Neural cell (in vitro differentiated cells): Measurements from ENCODE around the gene MAGI1. TPM values are rescaled to one million over a fixed set of nuclear protein-coding genes. Genes with fewer than 3 reads are reported as not detected.

Experiments used
- H2AFZ ChIP-seq: fragments of 200-600, 300-800 bp; sonication (generic), shearing (Covaris generic); 2 replicates; pipeline ENCODE4 v1.6.0; 2014; ENCODE audit warnings: low read depth, mild to moderate bottlenecking, antibody characterized with exemption, low read length, moderate library complexity
- H3F3A ChIP-seq: fragments of 200-600 bp; shearing (Covaris generic); 2 replicates; pipeline ENCODE4 v1.6.1; 2016; ENCODE audit warnings: mild to moderate bottlenecking, moderate library complexity, mixed read lengths, antibody characterized with exemption, low read length; ENCODE audit not compliant: insufficient read depth, poor library complexity, severe bottlenecking
- H3K27ac ChIP-seq: fragments of 200-600, 300-800 bp; sonication (generic), shearing (Covaris generic); 2 replicates; pipeline ENCODE4 v1.5.1; 2014; ENCODE audit warnings: mild to moderate bottlenecking, low read length, moderate library complexity
- H3K27me3 ChIP-seq: fragments of 300-800, 200-600 bp; sonication (generic), shearing (Covaris generic); 2 replicates; pipeline ENCODE4 v1.6.0; 2014; ENCODE audit warnings: mild to moderate bottlenecking, low read depth, low read length, moderate library complexity; ENCODE audit not compliant: insufficient read depth
- H3K36me3 ChIP-seq: fragments of 300-800, 200-600 bp; sonication (generic), shearing (Covaris generic); 2 replicates; pipeline ENCODE4 v1.5.1; 2014; ENCODE audit warnings: mild to moderate bottlenecking, antibody characterized with exemption, low read length, moderate library complexity; ENCODE audit not compliant: insufficient read depth
- H3K4me2 ChIP-seq: fragments of 300-800, 200-600 bp; sonication (generic), shearing (Covaris generic); 2 replicates; pipeline ENCODE4 v1.6.0; 2014; ENCODE audit warnings: mild to moderate bottlenecking, low read length
- H3K4me3 ChIP-seq: fragments of 300-800, 200-600 bp; sonication (generic), shearing (Covaris generic); 2 replicates; pipeline ENCODE4 v1.5.1; 2014; ENCODE audit warnings: mild to moderate bottlenecking, low read length, moderate library complexity
- H3K79me2 ChIP-seq: fragments of 200-600 bp; shearing (Covaris generic); replicated peaks from 2 replicates; pipeline ENCODE4 v1.6.0; 2014; ENCODE audit warnings: mild to moderate bottlenecking, low read length, moderate library complexity; ENCODE audit not compliant: insufficient read depth
- H3K9ac ChIP-seq: fragments of 300-800, 200-600 bp; sonication (generic), shearing (Covaris generic); 2 replicates; pipeline ENCODE4 v1.6.1; 2016; ENCODE audit warnings: mild to moderate bottlenecking, low read length, mixed read lengths
- H3K9me2 ChIP-seq: fragments of 200-600 bp; shearing (Covaris generic); 2 replicates; pipeline ENCODE4 v1.6.1; 2016; ENCODE audit warnings: mild to moderate bottlenecking, low read length, mixed read lengths; ENCODE audit not compliant: insufficient read depth
- H3K9me3 ChIP-seq: fragments of 200-600, 300-800 bp; sonication (generic), shearing (Covaris generic); 2 replicates; pipeline ENCODE4 v1.6.1; 2016; ENCODE audit warnings: mild to moderate bottlenecking, mixed run types, low read length, moderate library complexity, mixed read lengths
- H4K20me1 ChIP-seq: fragments of 200-600 bp; shearing (Covaris generic); 2 replicates; pipeline ENCODE4 v1.6.1; 2016; ENCODE audit warnings: mild to moderate bottlenecking, mixed run types; ENCODE audit not compliant: insufficient read depth
- CTCF ChIP-seq: fragments of 450-650 bp; IDR thresholded peaks from 2 replicates; pipeline ENCODE4 v1.5.1; 2014; ENCODE audit warnings: antibody characterized with exemption, mild to moderate bottlenecking, moderate library complexity; ENCODE audit not compliant: poor library complexity, severe bottlenecking
- EP300 ChIP-seq: fragments of 450-650 bp; conservative IDR thresholded peaks from 2 replicates; pipeline ENCODE4 v1.6.1; 2014; ENCODE audit warnings: antibody characterized with exemption, mild to moderate bottlenecking, moderate library complexity; ENCODE audit not compliant: poor library complexity, severe bottlenecking
- EZH2 ChIP-seq: fragments of 200-600, 300-800 bp; shearing (Covaris generic), sonication (generic); IDR thresholded peaks from 2 replicates; pipeline ENCODE4 v1.6.1; 2014; ENCODE audit warnings: antibody characterized with exemption, low read length, borderline replicate concordance, mild to moderate bottlenecking; ENCODE audit not compliant: insufficient read depth, poor library complexity, severe bottlenecking
- MXI1 ChIP-seq: fragments of 450-650 bp; conservative IDR thresholded peaks from 2 replicates; pipeline ENCODE4 v1.6.1; 2014; ENCODE audit warnings: antibody characterized with exemption, mild to moderate bottlenecking; ENCODE audit not compliant: poor library complexity, severe bottlenecking
- POLR2AphosphoS5 ChIP-seq: IDR thresholded peaks from 2 replicates; pipeline ENCODE4 v1.6.1; 2012
- RAD21 ChIP-seq: fragments of 450-650 bp; conservative IDR thresholded peaks from 2 replicates; pipeline ENCODE4 v1.6.1; 2014; ENCODE audit warnings: antibody characterized with exemption, mild to moderate bottlenecking, moderate library complexity
- SMC3 ChIP-seq: fragments of 450-650 bp; conservative IDR thresholded peaks from 2 replicates; pipeline ENCODE4 v1.6.1; 2014; ENCODE audit warnings: antibody characterized with exemption, mild to moderate bottlenecking, moderate library complexity; ENCODE audit not compliant: poor library complexity
- TAF1 ChIP-seq: IDR thresholded peaks from 2 replicates; pipeline ENCODE4 v1.6.1; 2012; ENCODE audit warnings: low read depth
- polyA plus RNA-seq: library from polyadenylated mRNA; depleted of rRNA; stranded (reverse); fragments of >200 nt; gene quantifications from 2 replicates; pipeline ENCODE4 v1.2.3, GENCODE V29; 2014
- TF ChIP-seq, protein P1 (sequence below): IDR thresholded peaks from 2 replicates; pipeline ENCODE4 v1.6.1; 2012; ENCODE audit warnings: borderline replicate concordance

The MAGI1 gene
- polyA plus RNA-seq, 1 donor from 2014 or later = 44.7 TPM

DNA sequence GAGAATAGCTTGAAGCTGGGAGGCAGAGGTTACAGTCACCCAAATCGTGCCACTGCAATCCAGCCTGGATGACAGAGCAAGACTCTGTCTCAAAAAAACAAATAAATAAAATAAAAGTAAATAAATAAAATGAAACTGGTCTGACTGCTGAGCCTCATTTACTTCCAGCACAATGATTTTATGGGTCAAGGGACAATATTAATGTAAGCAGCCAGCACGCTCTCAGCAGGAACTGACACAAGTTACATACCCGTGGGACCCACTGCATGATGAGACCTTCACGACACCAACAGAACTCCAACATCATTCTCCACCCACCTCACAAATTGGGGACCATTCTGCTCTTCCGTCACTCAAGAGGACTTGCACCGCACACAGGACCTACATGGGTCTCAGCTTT, 230.3 kb downstream of the MAGI1 start:
- Histone ChIP-seq H3K9me3 (no peaks in the 10 kb centered on the region), H3F3A (no peaks in the 10 kb centered on the region), H3K9me2 (no peaks in the 10 kb centered on the region), H3K4me2 (no peak overlapping the region), H3K9ac (no peak overlapping the region), H4K20me1 (no peaks in the 10 kb centered on the region), H3K79me2 (no peaks in the 10 kb centered on the region), H2AFZ (no peak overlapping the region), H3K36me3 (no peaks in the 10 kb centered on the region), H3K4me3 (no peak overlapping the region), H3K27ac (no peak overlapping the region), H3K27me3 (no peaks in the 10 kb centered on the region)
- TF ChIP-seq CTCF (no peak), MXI1 (no peak), RAD21 (no peak), EZH2 (no peak), EP300 (no peak), SMC3 (no peak), POLR2AphosphoS5 (no peak), TAF1 (no peak)
- TF ChIP-seq, protein P1, sequence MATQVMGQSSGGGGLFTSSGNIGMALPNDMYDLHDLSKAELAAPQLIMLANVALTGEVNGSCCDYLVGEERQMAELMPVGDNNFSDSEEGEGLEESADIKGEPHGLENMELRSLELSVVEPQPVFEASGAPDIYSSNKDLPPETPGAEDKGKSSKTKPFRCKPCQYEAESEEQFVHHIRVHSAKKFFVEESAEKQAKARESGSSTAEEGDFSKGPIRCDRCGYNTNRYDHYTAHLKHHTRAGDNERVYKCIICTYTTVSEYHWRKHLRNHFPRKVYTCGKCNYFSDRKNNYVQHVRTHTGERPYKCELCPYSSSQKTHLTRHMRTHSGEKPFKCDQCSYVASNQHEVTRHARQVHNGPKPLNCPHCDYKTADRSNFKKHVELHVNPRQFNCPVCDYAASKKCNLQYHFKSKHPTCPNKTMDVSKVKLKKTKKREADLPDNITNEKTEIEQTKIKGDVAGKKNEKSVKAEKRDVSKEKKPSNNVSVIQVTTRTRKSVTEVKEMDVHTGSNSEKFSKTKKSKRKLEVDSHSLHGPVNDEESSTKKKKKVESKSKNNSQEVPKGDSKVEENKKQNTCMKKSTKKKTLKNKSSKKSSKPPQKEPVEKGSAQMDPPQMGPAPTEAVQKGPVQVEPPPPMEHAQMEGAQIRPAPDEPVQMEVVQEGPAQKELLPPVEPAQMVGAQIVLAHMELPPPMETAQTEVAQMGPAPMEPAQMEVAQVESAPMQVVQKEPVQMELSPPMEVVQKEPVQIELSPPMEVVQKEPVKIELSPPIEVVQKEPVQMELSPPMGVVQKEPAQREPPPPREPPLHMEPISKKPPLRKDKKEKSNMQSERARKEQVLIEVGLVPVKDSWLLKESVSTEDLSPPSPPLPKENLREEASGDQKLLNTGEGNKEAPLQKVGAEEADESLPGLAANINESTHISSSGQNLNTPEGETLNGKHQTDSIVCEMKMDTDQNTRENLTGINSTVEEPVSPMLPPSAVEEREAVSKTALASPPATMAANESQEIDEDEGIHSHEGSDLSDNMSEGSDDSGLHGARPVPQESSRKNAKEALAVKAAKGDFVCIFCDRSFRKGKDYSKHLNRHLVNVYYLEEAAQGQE = no peak

DNA sequence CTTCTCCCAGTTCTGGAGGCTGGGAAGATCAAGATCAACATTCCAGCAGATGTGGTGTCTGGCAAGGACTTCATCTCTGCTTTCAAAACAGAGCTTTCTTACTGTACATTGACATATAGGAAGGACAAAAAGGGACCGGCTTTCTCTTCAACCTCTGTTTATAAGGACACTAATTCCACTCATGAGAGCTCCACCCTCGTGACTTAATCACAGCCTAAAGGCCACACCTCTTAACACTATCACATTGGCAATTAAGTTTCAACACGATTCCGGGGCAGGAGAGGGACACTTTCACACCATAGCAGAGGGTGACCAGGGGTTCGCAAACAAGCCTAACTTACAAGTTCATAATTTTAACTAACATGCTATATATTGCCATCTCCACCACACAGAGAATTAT, 231.5 kb downstream of the MAGI1 start:
- H3K36me3 ChIP-seq = no peaks in the 10 kb centered on the region
- no peak overlapping the region for H3K9ac ChIP-seq
- no peak overlapping the region for H3K4me2 ChIP-seq
- no peaks in the 10 kb centered on the region for H3K9me3 ChIP-seq
- H3F3A ChIP-seq = no peaks in the 10 kb centered on the region
- no peaks in the 10 kb centered on the region for H4K20me1 ChIP-seq
- no peak overlapping the region for H2AFZ ChIP-seq
- TF ChIP-seq POLR2AphosphoS5 = no peak
- no peak for TF ChIP-seq EP300
- no peak for TF ChIP-seq TAF1
- TF ChIP-seq CTCF = no peak
- no peak for TF ChIP-seq SMC3
- TF ChIP-seq RAD21 = no peak
- TF ChIP-seq EZH2 = no peak
- TF ChIP-seq MXI1 = no peak
- TF ChIP-seq, protein P1 = no peak
- no peaks in the 10 kb centered on the region for H3K9me2 ChIP-seq
- no peak overlapping the region for H3K4me3 ChIP-seq
- H3K27ac ChIP-seq = no peak overlapping the region
- no peaks in the 10 kb centered on the region for H3K27me3 ChIP-seq
- H3K79me2 ChIP-seq = no peaks in the 10 kb centered on the region
